ENCODE data around the gene CRYGN.

CRYGN gene

DNA sequence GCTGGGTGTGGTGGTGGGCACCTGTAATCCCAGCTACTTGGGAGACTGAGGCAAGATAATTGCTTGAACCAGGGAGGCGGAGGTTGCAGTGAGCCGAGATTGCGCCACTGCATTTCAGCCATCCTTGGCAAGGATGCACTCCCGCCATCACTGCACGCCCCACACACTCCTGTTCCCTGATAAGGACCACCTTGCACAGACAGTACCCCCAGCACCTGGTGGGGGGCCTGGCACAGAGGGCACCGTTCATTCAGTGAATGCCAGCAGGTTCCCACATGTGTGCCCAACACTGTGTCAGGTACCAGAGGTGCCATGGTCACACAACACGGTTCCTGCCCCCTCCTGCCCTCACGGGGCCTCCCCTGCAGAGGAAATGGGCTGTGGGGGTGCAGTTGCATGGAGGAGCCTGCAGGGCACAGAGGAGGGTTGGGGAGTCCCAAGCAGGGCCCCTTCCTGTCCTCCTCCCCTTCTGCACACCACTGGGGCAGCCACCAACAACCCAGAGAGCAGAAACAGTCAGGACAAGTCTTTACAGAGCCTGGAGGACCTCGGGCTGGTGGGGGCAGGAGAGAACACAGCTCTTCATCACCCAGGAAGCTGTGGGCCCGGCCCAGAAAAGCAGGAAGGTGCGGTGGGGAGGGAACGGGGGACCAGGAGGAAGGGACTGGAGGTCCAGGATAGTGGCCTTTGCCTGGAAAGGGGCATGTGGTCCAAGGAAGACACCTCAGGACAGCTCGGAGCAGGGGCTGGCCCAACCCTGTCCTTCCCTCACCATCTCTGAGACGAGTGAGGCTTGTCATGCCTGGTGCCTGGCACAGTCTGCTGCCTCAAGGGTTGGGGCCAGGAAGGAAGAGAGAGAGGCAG lies 7.1 kb downstream of the CRYGN start:
- TF ChIP-seq CTCF (IDR thresholded peaks at IDR 0.05; ENCODE audit: low read depth, low read length, missing control alignments), result peak; percentile 39
- Histone ChIP-seq H3K27me3 (replicated peaks) (no peaks in the 10 kb centered on the region), H3K27ac (no peak overlapping the region), H3K4me3 (ENCODE audit: low read depth, low read length) (no peak overlapping the region), H3K36me3 (replicated peaks) (no peaks in the 10 kb centered on the region)
- in situ Hi-C loops (cut with HindIII; ENCODE audit: low pct_ligation_motif_present, low sequenced_read_pairs), result no loop called here
- no peak for DNase-seq

- Histone ChIP-seq H3K4me3 (ENCODE audit: low read depth, low read length) (no peak overlapping the region), H3K27ac (no peak overlapping the region), H3K36me3 (replicated peaks) (no peaks in the 10 kb centered on the region), H3K27me3 (replicated peaks) (no peaks in the 10 kb centered on the region)
- DNase-seq, result no peak
- in situ Hi-C loops (cut with HindIII; ENCODE audit: low pct_ligation_motif_present, low sequenced_read_pairs), result no loop called here
- no peak for TF ChIP-seq CTCF (IDR thresholded peaks at IDR 0.05; ENCODE audit: low read depth, low read length, missing control alignments)
These were observed 8.1 kb downstream of the CRYGN start for GRCh38 chr7:151431768-151432311.

DNA sequence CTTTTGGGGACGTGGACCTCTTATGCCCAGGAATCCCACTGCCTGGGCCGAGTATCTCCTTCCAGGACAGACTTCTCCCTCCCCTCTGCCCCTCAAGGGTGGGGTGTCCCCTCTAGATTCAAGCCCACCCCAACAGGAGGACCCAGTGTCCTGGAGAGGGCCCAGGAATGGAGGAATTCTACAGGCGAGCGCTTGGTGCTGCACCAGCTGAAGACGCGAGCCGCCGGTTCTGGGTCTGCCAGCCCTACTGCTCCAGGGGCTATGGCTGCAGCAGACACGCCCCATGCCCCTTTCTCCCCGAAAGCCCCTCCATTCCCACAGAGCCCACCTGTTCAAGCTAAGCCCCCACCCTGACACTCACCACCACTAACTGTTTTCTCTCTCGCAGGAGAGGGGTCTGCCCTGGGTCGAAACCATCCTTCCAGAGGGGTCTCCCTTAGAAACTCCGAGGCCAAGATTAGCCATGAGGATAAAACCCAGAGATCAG lies 8.6 kb downstream of the CRYGN start:
- DNase-seq, result no peak
- Histone ChIP-seq H3K27ac (no peak overlapping the region), H3K27me3 (replicated peaks) (no peaks in the 10 kb centered on the region), H3K36me3 (replicated peaks) (no peaks in the 10 kb centered on the region), H3K4me3 (ENCODE audit: low read depth, low read length) (no peak overlapping the region)
- in situ Hi-C loops (cut with HindIII; ENCODE audit: low pct_ligation_motif_present, low sequenced_read_pairs), result no loop called here
- no peak for TF ChIP-seq CTCF (IDR thresholded peaks at IDR 0.05; ENCODE audit: low read depth, low read length, missing control alignments)

DNA sequence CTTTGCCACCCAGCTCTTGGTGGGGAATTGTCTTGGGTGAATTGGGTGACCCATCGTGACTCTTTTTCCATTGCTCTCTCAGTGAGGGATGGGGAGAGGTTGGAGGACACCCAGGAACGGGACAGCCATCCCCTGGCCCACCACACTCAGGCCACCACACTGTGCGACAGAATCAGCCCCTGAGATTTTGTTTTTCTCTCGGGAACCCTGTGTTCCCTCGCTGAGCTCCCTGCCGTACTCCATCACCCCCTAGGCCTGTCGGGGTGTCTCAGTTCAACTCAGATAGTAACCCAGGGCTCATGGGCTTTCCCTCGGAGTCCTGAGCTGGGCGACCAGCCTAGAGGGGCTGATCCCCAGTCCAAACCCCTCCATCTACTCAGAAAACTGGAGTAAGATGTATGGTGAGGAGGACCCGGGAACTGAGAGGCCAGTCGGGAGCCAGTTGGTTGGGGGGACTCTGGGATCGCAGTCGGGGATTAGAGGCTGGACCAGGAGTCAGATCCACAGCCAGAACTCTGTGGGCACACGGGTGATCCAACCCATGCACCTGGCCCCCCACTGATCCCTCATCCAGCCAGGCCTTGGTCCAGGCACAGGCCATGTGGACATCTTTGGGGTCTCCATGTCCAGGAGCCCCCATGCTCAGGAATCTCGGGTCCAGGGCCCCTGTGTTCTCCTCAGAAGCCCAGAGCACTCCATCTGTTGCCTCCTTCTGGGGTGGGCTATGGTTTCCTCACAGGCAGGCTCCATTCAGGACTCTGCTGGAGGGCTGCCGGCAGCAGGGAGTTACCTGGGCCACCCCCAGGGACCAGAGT lies 9.3 kb downstream of the CRYGN start:
- no peak for TF ChIP-seq CTCF (IDR thresholded peaks at IDR 0.05; ENCODE audit: low read depth, low read length, missing control alignments)
- in situ Hi-C loops (cut with HindIII; ENCODE audit: low pct_ligation_motif_present, low sequenced_read_pairs), result no loop called here
- DNase-seq, result no peak
- Histone ChIP-seq H3K27ac (no peak overlapping the region), H3K4me3 (ENCODE audit: low read depth, low read length) (no peak overlapping the region), H3K27me3 (replicated peaks) (no peaks in the 10 kb centered on the region), H3K36me3 (replicated peaks) (no peaks in the 10 kb centered on the region)

DNA sequence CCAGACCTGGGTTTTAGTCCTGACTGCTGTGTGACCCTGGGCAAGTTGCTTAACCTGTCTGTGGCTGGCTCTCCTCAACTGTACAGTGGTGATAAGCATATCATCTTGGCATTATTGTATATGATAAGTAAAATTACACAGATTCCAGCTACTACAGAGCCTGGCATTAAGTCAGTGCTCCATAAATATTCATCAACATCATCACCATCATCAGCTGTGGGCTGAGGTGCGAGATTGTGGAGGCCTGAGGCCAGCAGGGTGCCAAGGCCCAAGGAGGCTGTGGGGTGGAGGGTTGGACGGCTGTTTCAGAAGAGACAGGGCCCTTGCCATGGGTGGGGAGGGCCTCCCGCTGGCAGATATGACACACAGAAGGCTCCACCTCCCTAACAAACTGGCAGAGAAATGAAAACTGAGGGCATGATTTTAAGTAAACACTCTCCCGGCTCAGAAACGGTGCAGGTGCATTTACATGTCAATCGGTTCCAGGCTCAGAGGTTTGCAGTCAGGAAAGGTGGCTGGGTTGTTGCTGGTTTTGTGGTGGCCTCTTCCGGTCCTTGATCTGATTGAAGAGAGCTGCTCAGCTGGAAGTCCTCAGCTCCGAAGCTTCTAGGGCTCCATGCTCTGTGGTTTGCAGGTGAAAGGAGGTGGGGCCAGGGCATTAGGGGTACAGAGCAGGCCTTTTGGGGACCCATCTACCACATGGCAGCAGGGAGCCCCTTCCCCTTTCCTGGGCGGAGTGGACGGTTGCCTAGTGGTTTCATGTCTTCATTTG lies 10.2 kb downstream of the CRYGN start:
- Histone ChIP-seq H3K36me3 (replicated peaks) (no peaks in the 10 kb centered on the region), H3K4me3 (ENCODE audit: low read depth, low read length) (no peak overlapping the region), H3K27ac (no peak overlapping the region), H3K27me3 (replicated peaks) (no peaks in the 10 kb centered on the region)
- no peak for DNase-seq
- no peak for TF ChIP-seq CTCF (IDR thresholded peaks at IDR 0.05; ENCODE audit: low read depth, low read length, missing control alignments)
- in situ Hi-C loops (cut with HindIII; ENCODE audit: low pct_ligation_motif_present, low sequenced_read_pairs), result no loop called here

Data from brain microvascular endothelial cell (primary cell).